ENCODE data around the gene KNDC1.

DNA sequence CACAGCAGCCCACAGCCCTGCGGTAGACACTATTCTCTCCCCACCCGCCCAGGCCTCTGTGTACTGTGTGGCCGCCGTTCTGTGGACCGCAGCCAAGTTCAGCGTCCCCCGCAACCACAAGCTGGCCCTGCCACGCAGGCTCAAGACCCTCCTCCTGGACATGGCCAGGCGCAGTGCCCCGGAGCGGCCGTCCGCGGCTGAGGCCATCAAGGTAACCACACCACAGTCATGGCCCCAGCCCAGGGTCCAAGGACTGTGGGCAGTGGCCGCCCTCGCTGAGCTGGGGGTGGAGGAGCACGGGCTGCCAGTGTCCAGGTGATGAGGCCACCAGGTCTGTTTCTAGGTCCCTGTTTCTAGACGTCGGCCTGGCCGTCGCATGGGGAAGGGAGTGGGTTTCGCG, 35.6 kb downstream of the KNDC1 start:
- TF ChIP-seq POLR2A (IDR thresholded peaks at IDR 0.05; ENCODE audit: low read depth, low read length) (no peak), EZH2 (IDR thresholded peaks at IDR 0.05; ENCODE audit: borderline replicate concordance, low read depth, low read length, severe bottlenecking) (no peak), POLR2AphosphoS5 (IDR thresholded peaks at IDR 0.05; ENCODE audit: insufficient read depth, low read depth, low read length) (no peak), FOS (IDR thresholded peaks at IDR 0.05; ENCODE audit: borderline replicate concordance, insufficient read depth, low read length) (no peak), JUN (IDR thresholded peaks at IDR 0.05; ENCODE audit: borderline replicate concordance, insufficient read depth, insufficient read length, low read depth) (no peak), GATA2 (IDR thresholded peaks at IDR 0.05; ENCODE audit: insufficient read depth, insufficient read length, low read depth, low read length) (no peak)
- TF ChIP-seq, protein P1, sequence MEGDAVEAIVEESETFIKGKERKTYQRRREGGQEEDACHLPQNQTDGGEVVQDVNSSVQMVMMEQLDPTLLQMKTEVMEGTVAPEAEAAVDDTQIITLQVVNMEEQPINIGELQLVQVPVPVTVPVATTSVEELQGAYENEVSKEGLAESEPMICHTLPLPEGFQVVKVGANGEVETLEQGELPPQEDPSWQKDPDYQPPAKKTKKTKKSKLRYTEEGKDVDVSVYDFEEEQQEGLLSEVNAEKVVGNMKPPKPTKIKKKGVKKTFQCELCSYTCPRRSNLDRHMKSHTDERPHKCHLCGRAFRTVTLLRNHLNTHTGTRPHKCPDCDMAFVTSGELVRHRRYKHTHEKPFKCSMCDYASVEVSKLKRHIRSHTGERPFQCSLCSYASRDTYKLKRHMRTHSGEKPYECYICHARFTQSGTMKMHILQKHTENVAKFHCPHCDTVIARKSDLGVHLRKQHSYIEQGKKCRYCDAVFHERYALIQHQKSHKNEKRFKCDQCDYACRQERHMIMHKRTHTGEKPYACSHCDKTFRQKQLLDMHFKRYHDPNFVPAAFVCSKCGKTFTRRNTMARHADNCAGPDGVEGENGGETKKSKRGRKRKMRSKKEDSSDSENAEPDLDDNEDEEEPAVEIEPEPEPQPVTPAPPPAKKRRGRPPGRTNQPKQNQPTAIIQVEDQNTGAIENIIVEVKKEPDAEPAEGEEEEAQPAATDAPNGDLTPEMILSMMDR (IDR thresholded peaks at IDR 0.05; ENCODE audit: extremely low read depth in 1 of 2, insufficient read depth in 1 of 2, low read depth in 1 of 2, low read length in 2 of 2): no peak
